PFSK-1 (cell line): ENCODE data around the gene FLNA.

Experiments used
- FOXP2 ChIP-seq: optimal IDR thresholded peaks from 2 replicates; pipeline ENCODE3; 2011; ENCODE audit warnings: borderline replicate concordance, control low read depth, inconsistent platforms; ENCODE audit not compliant: insufficient read depth; ENCODE audit errors: extremely low read length, extremely low read depth
- POLR2AphosphoS5 ChIP-seq: IDR thresholded peaks from 2 replicates; pipeline ENCODE4 v1.6.1; 2012; ENCODE audit warnings: low read depth, mild to moderate bottlenecking, control low read depth, low read length, moderate library complexity
- REST ChIP-seq, 2 experiments: IDR thresholded peaks; 2 replicates each; pipeline versions ENCODE4 v1.6.1 to v1.8.0; 2011 to 2012; ENCODE audit warnings: low read depth in 2 of 2, low read length in 2 of 2, control low read depth in 1 of 2, inconsistent platforms in 1 of 2, mild to moderate bottlenecking in 1 of 2, moderate library complexity in 1 of 2; ENCODE audit not compliant: insufficient read depth in 1 of 2
- SIN3A ChIP-seq: IDR thresholded peaks from 2 replicates; pipeline ENCODE4 v1.6.1; 2012; ENCODE audit warnings: mild to moderate bottlenecking, low read length, moderate library complexity, borderline replicate concordance; ENCODE audit not compliant: insufficient read depth
- TAF1 ChIP-seq: IDR thresholded peaks from 2 replicates; pipeline ENCODE4 v1.6.1; 2012; ENCODE audit warnings: low read length, control low read depth, borderline replicate concordance; ENCODE audit not compliant: insufficient read depth

FLNA gene

GRCh38 chrX:154401045-154401799 lies 26.8 kb upstream of the FLNA start:
- peak; percentile 99 for TF ChIP-seq POLR2AphosphoS5
- TF ChIP-seq FOXP2 = no peak
- peak; percentile 91 for TF ChIP-seq SIN3A
- no peak for TF ChIP-seq TAF1
- no peak for TF ChIP-seq REST (IDR thresholded peaks at IDR 0.05; ENCODE audit: insufficient read depth in 1 of 2, low read depth in 2 of 2, low read length in 2 of 2)

DNA sequence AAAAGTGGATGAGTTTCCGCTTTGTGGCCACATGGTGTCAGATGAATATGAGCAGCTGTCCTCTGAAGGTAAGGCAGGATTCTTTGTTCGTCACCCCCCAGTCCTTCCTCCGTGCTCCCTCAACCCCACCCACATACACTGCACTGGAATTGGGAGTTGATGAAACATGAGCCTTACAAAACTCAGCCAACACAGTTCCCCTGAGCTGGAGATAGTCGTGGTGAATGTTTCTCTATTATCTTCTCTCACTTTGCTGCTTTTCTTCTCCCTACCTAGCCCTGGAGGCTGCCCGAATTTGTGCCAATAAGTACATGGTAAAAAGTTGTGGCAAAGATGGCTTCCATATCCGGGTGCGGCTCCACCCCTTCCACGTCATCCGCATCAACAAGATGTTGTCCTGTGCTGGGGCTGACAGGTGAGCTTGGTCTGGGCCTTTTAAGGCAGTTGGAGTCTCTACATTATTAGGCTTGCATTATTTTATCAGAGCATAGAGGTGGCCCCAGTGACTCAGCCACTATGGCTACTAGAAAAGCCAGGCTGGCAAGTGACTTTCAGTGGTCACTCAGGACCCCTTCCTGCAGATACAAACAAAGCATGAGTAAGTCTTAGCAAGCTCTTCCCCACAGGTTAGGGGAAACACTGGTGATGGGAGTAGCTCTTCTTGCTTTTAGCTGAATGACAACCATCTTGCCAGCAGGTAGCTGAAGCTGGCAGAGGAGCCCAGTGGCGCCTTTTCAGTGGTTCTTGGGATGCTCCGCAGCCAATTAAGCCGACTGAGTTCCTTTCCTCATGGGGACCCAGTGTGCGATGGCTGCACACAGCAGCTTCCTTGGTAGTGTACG lies 25.3 kb upstream of the FLNA start:
- TF ChIP-seq REST (IDR thresholded peaks at IDR 0.05; ENCODE audit: insufficient read depth in 1 of 2, low read depth in 2 of 2, low read length in 2 of 2) (no peak), POLR2AphosphoS5 (peak; percentile 60), TAF1 (0 out of 2 replicates have a peak, but pooled peaks have one; percentile 29)

DNA sequence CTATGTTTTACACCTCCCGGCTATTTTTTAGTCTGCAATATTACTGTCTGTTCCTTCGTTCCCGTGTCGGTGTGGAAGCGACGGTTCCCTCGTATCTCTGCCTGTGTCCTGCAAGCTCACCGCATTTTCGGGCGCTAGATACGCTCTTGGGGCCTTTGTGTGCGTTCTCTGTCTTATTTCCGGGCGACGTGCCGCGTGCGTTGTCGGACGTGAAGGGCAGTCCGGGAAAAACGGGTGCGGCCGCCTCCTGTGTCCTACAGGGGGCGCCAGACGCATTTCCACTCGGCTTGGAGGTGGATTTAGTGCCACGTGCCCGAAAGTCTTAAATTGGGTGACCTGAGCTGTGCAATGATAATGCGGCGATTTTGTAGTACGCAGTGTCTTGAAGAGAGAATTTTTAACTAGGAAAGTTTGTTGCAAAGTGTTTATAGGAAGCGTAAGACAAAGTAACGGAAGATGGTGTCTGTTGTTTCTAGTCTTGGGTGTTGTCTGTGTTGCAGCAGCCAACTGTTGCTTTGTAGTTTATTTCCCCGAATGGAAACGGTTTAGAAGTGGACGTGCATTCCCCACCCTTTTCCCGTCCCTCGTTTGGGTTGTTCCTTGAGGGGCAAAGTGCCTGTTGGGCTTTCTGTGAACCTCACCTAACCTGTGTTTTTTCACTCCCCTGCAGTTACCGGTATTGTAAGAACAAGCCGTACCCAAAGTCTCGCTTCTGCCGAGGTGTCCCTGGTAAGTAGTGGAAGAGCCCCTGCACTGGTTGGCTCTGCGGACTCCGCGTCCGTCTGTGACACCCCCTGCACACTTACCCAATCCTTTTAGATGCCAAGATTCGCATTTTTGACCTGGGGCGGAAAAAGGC lies 24.5 kb upstream of the FLNA start:
- no peak for TF ChIP-seq TAF1
- no peak for TF ChIP-seq FOXP2
- peak; percentile 45; the same call in 1 of the 2 replicates for TF ChIP-seq SIN3A

DNA sequence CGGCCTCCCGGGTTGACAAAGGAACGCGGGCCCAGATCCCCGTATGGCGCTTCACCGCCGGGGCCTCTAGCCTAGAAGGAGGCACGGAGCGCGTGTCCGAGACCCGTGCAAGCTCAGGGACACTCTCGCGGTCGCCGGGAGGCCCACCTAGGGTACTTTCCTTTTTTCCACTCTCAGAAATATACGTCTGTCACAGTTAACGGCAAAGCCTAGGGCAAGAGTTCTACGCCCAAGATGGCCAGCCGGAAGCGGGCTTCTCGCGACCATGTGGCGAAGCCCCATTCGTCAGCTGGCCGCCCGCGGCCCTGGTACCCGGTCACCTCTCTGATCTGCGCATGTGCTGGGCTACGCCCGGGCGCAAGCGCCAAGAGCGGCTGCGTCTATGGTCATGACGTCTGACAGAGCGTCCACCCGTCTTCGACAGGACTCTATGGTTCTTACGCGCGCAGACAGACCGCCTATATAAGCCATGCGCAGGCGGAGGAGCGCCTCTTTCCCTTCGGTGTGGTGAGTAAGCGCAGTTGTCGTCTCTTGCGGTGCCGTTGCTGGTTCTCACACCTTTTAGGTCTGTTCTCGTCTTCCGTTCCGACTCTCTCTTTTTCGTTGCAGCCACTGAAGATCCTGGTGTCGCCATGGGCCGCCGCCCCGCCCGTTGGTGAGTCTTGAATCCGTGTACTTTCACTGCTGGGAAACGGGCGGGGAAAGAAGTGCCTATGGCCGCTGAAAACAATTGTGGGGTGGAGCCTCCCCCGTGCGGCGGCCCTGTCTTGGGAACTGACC lies 23.6 kb upstream of the FLNA start, which contains the start of gene RPL10:
TSS of gene RPL10 (plus strand) at position 490 of the 780 bp plus-strand sequence. CDS start at position 633, 143 bp downstream.
- TF ChIP-seq FOXP2 = no peak
- peak; percentile 100 for TF ChIP-seq TAF1
- no peak; the same call in 1 of the 2 replicates for TF ChIP-seq SIN3A
- peak; percentile 98 for TF ChIP-seq POLR2AphosphoS5
- no peak for TF ChIP-seq REST (IDR thresholded peaks at IDR 0.05; ENCODE audit: insufficient read depth in 1 of 2, low read depth in 2 of 2, low read length in 2 of 2)
